ENCODE data around the gene PTPN14. TPM values are rescaled to one million over a fixed set of nuclear protein-coding genes. Genes with fewer than 3 reads are reported as not detected.

The PTPN14 gene
- total RNA-seq, 1 experiment from 2014 or later: 88.4 TPM

DNA sequence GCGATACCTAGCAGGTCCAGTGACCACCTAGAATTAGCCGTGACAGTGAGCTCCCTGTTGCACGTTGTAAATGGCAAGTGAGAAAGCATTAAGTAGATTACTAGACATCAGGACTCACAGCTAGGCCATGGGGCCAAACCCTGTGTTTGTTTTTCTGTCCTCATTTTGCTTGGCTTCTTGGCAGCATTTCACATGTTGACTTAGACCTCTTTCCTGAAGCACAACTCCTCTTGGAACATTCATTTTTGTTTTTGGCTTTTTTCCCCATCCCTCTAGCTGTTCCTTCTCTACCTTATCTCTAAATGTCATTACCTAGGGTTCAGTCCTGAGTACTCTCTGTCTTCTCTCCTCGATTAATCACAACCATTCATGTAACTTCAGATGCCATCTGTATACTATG lies 16.9 kb upstream of the PTPN14 start:
- no peaks in the 10 kb centered on the region for H3K9me3 Mint-ChIP-seq
- H3K4me1 Mint-ChIP-seq: no peaks in the 10 kb centered on the region
- ChIA-PET POLR2A (no interaction called here), CTCF (interaction anchor here (0.7 to 0.9 kb wide), 2 partner anchors 17 to 240 kb away, joined by 3 read pairs; no protein-coding TSS in a partner anchor)
- DNase-seq (ENCODE audit: low spot score) (no peak), ATAC-seq (no peak)
- H3K4me3 Mint-ChIP-seq: no peak overlapping the region
- no peak overlapping the region; the same call in 1 of the 2 replicates for H3K27ac Mint-ChIP-seq
- H3K27me3 Mint-ChIP-seq (ENCODE audit: low read depth): no peaks in the 10 kb centered on the region
- no peaks in the 10 kb centered on the region for H3K36me3 Mint-ChIP-seq
- TF ChIP-seq CTCF (IDR thresholded peaks at IDR 0.05): no peak
- no peak for TF ChIP-seq USF1 (CRISPR knock-in tag; IDR thresholded peaks at IDR 0.05)
- TF ChIP-seq, protein P1, sequence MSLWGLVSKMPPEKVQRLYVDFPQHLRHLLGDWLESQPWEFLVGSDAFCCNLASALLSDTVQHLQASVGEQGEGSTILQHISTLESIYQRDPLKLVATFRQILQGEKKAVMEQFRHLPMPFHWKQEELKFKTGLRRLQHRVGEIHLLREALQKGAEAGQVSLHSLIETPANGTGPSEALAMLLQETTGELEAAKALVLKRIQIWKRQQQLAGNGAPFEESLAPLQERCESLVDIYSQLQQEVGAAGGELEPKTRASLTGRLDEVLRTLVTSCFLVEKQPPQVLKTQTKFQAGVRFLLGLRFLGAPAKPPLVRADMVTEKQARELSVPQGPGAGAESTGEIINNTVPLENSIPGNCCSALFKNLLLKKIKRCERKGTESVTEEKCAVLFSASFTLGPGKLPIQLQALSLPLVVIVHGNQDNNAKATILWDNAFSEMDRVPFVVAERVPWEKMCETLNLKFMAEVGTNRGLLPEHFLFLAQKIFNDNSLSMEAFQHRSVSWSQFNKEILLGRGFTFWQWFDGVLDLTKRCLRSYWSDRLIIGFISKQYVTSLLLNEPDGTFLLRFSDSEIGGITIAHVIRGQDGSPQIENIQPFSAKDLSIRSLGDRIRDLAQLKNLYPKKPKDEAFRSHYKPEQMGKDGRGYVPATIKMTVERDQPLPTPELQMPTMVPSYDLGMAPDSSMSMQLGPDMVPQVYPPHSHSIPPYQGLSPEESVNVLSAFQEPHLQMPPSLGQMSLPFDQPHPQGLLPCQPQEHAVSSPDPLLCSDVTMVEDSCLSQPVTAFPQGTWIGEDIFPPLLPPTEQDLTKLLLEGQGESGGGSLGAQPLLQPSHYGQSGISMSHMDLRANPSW (CRISPR knock-in tag; conservative IDR thresholded peaks at IDR 0.05; ENCODE audit: low read depth): no peak
- TF ChIP-seq GTF2I (CRISPR knock-in tag; conservative IDR thresholded peaks at IDR 0.05): no peak
- no peak for TF ChIP-seq RORB (CRISPR knock-in tag; IDR thresholded peaks at IDR 0.05)
- TF ChIP-seq AFF4 (CRISPR knock-in tag; IDR thresholded peaks at IDR 0.05; ENCODE audit: borderline replicate concordance): no peak
- no peak for TF ChIP-seq ZNF263 (CRISPR knock-in tag; IDR thresholded peaks at IDR 0.05; ENCODE audit: low read depth)
- TF ChIP-seq E2F5 (CRISPR knock-in tag; IDR thresholded peaks at IDR 0.05): no peak
- TF ChIP-seq, protein P2, sequence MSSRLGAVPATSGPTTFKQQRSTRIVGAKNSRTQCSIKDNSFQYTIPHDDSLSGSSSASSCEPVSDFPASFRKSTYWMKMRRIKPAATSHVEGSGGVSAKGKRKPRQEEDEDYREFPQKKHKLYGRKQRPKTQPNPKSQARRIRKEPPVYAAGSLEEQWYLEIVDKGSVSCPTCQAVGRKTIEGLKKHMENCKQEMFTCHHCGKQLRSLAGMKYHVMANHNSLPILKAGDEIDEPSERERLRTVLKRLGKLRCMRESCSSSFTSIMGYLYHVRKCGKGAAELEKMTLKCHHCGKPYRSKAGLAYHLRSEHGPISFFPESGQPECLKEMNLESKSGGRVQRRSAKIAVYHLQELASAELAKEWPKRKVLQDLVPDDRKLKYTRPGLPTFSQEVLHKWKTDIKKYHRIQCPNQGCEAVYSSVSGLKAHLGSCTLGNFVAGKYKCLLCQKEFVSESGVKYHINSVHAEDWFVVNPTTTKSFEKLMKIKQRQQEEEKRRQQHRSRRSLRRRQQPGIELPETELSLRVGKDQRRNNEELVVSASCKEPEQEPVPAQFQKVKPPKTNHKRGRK (CRISPR knock-in tag; IDR thresholded peaks at IDR 0.05; ENCODE audit: borderline replicate concordance): no peak
- TF ChIP-seq CBFB (CRISPR knock-in tag; IDR thresholded peaks at IDR 0.05; ENCODE audit: low read depth): no peak
- TF ChIP-seq, protein P3, sequence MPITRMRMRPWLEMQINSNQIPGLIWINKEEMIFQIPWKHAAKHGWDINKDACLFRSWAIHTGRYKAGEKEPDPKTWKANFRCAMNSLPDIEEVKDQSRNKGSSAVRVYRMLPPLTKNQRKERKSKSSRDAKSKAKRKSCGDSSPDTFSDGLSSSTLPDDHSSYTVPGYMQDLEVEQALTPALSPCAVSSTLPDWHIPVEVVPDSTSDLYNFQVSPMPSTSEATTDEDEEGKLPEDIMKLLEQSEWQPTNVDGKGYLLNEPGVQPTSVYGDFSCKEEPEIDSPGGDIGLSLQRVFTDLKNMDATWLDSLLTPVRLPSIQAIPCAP (CRISPR knock-in tag; IDR thresholded peaks at IDR 0.05): no peak
- TF ChIP-seq ZMAT4 (CRISPR knock-in tag; IDR thresholded peaks at IDR 0.05): no peak
- no peak for TF ChIP-seq ERG (CRISPR knock-in tag; IDR thresholded peaks at IDR 0.05)
- TF ChIP-seq FOXP1 (CRISPR knock-in tag; IDR thresholded peaks at IDR 0.05; ENCODE audit: borderline replicate concordance): no peak
- TF ChIP-seq MYBL2 (CRISPR knock-in tag; IDR thresholded peaks at IDR 0.05): no peak
- TF ChIP-seq, protein P4, sequence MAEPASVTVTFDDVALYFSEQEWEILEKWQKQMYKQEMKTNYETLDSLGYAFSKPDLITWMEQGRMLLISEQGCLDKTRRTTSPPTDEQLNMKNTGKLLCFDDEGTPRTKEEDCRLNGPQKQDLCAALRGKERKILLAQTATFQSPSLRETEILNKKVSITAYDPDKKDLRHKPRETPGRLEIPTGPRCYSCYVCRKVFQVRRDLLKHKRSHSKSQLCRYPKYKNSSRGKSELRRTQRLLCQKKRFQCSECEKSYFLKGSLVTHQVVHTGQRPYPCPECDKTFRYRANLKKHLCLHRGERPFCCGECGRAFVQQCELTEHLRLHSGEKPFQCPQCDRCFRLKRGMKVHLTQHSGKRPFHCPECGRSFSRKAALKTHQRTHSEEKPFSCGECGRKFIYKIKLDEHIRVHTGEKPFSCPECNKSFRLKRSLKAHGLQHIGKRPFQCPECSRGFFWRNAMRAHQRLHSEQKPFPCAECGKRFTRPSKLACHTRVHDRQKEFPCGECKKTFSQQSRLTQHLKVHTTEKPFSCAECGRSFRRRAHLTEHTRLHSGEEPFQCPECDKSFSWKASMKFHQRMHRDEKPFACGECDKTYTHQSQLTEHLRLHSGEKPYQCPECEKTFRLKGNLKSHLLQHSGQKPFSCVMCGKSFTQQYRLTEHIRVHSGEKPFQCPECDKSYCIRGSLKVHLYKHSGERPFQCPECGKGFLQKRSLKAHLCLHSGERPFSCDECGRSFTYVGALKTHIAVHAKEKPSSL (CRISPR knock-in tag; conservative IDR thresholded peaks at IDR 0.05): no peak
- TF ChIP-seq CDX4 (CRISPR knock-in tag; IDR thresholded peaks at IDR 0.05; ENCODE audit: borderline replicate concordance): no peak
